Endothelial cell of umbilical vein (primary cell): Measurements from ENCODE around the gene GPX5. TPM values are rescaled to one million over a fixed set of nuclear protein-coding genes. Genes with fewer than 3 reads are reported as not detected.

ENCODE experiments used
- BruUV-seq: library from RNA; stranded (reverse); fragments of 400-500 nt; replicated peaks from 2 replicates; lab custom pipeline; 2021; lab: Mats Ljungman, UMichigan
- CTCF ChIA-PET: fragments of 300-600, 350-600 bp; sonication (Branson Sonifier 250); formaldehyde crosslinking; loops from one replicate; lab custom pipeline; 2021; ENCODE audit warnings: antibody characterized with exemption, inconsistent platforms; lab: Charles Lee
- POLR2A ChIA-PET: fragments of 300-600, 350-600 bp; sonication (Branson Sonifier 250); formaldehyde crosslinking; loops from one replicate; lab custom pipeline; 2021; ENCODE audit warnings: antibody characterized with exemption, inconsistent platforms; lab: Charles Lee
- DNase-seq: peaks from one replicate; pipeline ENCODE4 v3.0.0-alpha.2; 2011; ENCODE audit warnings: low read depth, low spot score
- FAIRE-seq: peaks from 2 replicates; lab custom pipeline; 2011; peaks lifted over from hg19 to GRCh38; lab: Jason Lieb, UNC
- H2AFZ ChIP-seq: 2 replicates; pipeline ENCODE4 v1.6.0; 2012; ENCODE audit warnings: low read depth, low read length, control low read depth, inconsistent platforms
- H3K27ac ChIP-seq: 2 replicates; pipeline ENCODE4 v1.5.1; 2011; ENCODE audit warnings: low read depth, mild to moderate bottlenecking, control low read depth, low read length, moderate library complexity; ENCODE audit not compliant: insufficient read depth
- H3K27me3 ChIP-seq, 2 experiments: 2 replicates each; pipeline versions ENCODE4 v1.6.0 to v1.6.1; 2011; ENCODE audit warnings: low read length in 2 of 2, mixed read lengths in 1 of 2; ENCODE audit not compliant: control insufficient read depth in 2 of 2, insufficient read depth in 2 of 2
- H3K36me3 ChIP-seq, 2 experiments: 2 replicates in 1 of 2; 3 replicates in 1 of 2; pipeline ENCODE4 v1.5.1; 2011; ENCODE audit warnings: low read length in 2 of 2, mild to moderate bottlenecking in 1 of 2, moderate library complexity in 1 of 2; ENCODE audit not compliant: control insufficient read depth in 2 of 2, insufficient read depth in 2 of 2; ENCODE audit errors: extremely low read depth in 1 of 2
- H3K4me1 ChIP-seq: 3 replicates; pipeline ENCODE4 v1.5.1; 2011; ENCODE audit warnings: mild to moderate bottlenecking, low read length; ENCODE audit not compliant: control insufficient read depth, insufficient read depth; ENCODE audit errors: extremely low read depth
- H3K4me2 ChIP-seq: 2 replicates; pipeline ENCODE4 v1.6.1; 2011; ENCODE audit warnings: low read length, control low read depth, mixed read lengths; ENCODE audit not compliant: insufficient read depth
- H3K4me3 ChIP-seq, 3 experiments: fragments of 200-600 bp in 1 of 3; sonication (generic), shearing (Covaris generic) in 1 of 3; replicated peaks in 1 of 3; 2 replicates each; pipeline ENCODE4 v1.5.1; 2011 to 2016; ENCODE audit warnings: control low read depth in 3 of 3, low read length in 3 of 3, mild to moderate bottlenecking in 2 of 3, inconsistent platforms in 1 of 3, low read depth in 1 of 3, moderate library complexity in 1 of 3; ENCODE audit not compliant: insufficient read depth in 1 of 3
- H3K79me2 ChIP-seq: 2 replicates; pipeline ENCODE4 v1.6.0; 2012; ENCODE audit warnings: low read length, inconsistent platforms; ENCODE audit not compliant: control insufficient read depth, insufficient read depth
- H3K9ac ChIP-seq: replicated peaks from 2 replicates; pipeline ENCODE3; 2011; ENCODE audit warnings: low read length, control low read depth; ENCODE audit not compliant: insufficient read depth; ENCODE audit errors: extremely low read depth
- H3K9me1 ChIP-seq: replicated peaks from 3 replicates; pipeline ENCODE4 v1.6.0; 2011; ENCODE audit warnings: mild to moderate bottlenecking, low read length; ENCODE audit not compliant: control insufficient read depth, insufficient read depth; ENCODE audit errors: extremely low read depth
- H3K9me3 ChIP-seq: replicated peaks from 2 replicates; pipeline ENCODE4 v1.5.1; 2012; ENCODE audit warnings: low read length, inconsistent platforms; ENCODE audit not compliant: control insufficient read depth, insufficient read depth
- H4K20me1 ChIP-seq: replicated peaks from 2 replicates; pipeline ENCODE3; 2011; ENCODE audit warnings: mild to moderate bottlenecking, low read length; ENCODE audit not compliant: control insufficient read depth, insufficient read depth; ENCODE audit errors: extremely low read depth
- EZH2 ChIP-seq: IDR thresholded peaks from 2 replicates; pipeline ENCODE4 v1.6.1; 2012; ENCODE audit warnings: borderline replicate concordance, low read depth, mild to moderate bottlenecking, moderate library complexity, low read length, inconsistent platforms; ENCODE audit not compliant: severe bottlenecking
- FOS ChIP-seq: IDR thresholded peaks from 2 replicates; pipeline ENCODE4 v1.6.1; 2011; ENCODE audit warnings: mild to moderate bottlenecking, low read length, moderate library complexity, borderline replicate concordance; ENCODE audit not compliant: insufficient read depth
- GATA2 ChIP-seq: IDR thresholded peaks from 2 replicates; pipeline ENCODE4 v1.7.0; 2011; ENCODE audit warnings: low read depth, mild to moderate bottlenecking, moderate library complexity, mixed read lengths, low read length; ENCODE audit not compliant: insufficient read length, insufficient read depth
- JUN ChIP-seq: IDR thresholded peaks from 2 replicates; pipeline ENCODE4 v1.6.1; 2011; ENCODE audit warnings: borderline replicate concordance, low read depth; ENCODE audit not compliant: insufficient read length, insufficient read depth
- MAX ChIP-seq: IDR thresholded peaks from 2 replicates; pipeline ENCODE4 v1.6.1; 2011; ENCODE audit not compliant: insufficient read depth, insufficient read length
- MYC ChIP-seq: IDR thresholded peaks from one replicate; pipeline ENCODE4 v1.6.1; 2011; ENCODE audit warnings: mild to moderate bottlenecking, low read depth, low read length
- POLR2A ChIP-seq: IDR thresholded peaks from 2 replicates; pipeline ENCODE4 v1.6.1; 2012; ENCODE audit warnings: low read depth, mild to moderate bottlenecking, control low read depth, low read length
- POLR2AphosphoS5 ChIP-seq: IDR thresholded peaks from 2 replicates; pipeline ENCODE4 v1.6.1; 2012; ENCODE audit warnings: low read depth, mild to moderate bottlenecking, control low read depth, low read length, moderate library complexity; ENCODE audit not compliant: insufficient read depth
- dilution Hi-C: fragments of 300-500 bp; cut with MboI; formaldehyde crosslinking; loops from one replicate; pipeline ENCODE4 v1.15.0; 2019; ENCODE audit warnings: low sequenced_read_pairs; ENCODE audit not compliant: extremely low pct_ligation_motif_present
- intact Hi-C: fragments of 100-400 bp; cut with micrococcal nuclease; formaldehyde crosslinking; loops from one replicate; pipeline ENCODE4 v1.10.0; 2022
- polyA plus RNA-seq, 4 experiments: library from polyadenylated mRNA; depleted of rRNA in 3 of 4; stranded (reverse) in 3 of 4; unstranded in 1 of 4; fragments of >200 nt; gene quantifications; 2 replicates each; pipeline versions ENCODE4 v1.2.1 to v1.2.3, GENCODE V29; 2011 to 2012; ENCODE audit warnings: missing spikeins in 1 of 4
- total RNA-seq: library from RNA; stranded (reverse); gene quantifications from 2 replicates; pipeline ENCODE4 v1.2.3, GENCODE V29; 2021
- TF ChIP-seq, protein P1 (sequence below), 2 donors: IDR thresholded peaks; 1 replicate in 1 of 2; 2 replicates in 1 of 2; pipeline ENCODE4 v1.5.1; 2011; ENCODE audit warnings: low read length in 2 of 2, mild to moderate bottlenecking in 2 of 2, moderate library complexity in 2 of 2, control low read depth in 1 of 2, inconsistent platforms in 1 of 2, low read depth in 1 of 2; ENCODE audit not compliant: insufficient read depth in 1 of 2; ENCODE audit errors: extremely low read depth in 1 of 2

The GPX5 gene
- total and polyA plus RNA-seq, 2 donors (not counting 3 experiments of a cell fraction or from before 2014, with no cell fraction given) = not detected

- POLR2A ChIA-PET = no interaction called here
- H3K4me1 ChIP-seq = no peaks in the 10 kb centered on the region
Observed at GRCh38 chr6:28551891-28552666, 26.4 kb downstream of the GPX5 start.

More at GRCh38 chr6:28551891-28552666, 26.4 kb downstream of the GPX5 start:
- H3K4me2 ChIP-seq = no peak overlapping the region
- no peak overlapping the region for H3K9ac ChIP-seq
- no peak overlapping the region for H2AFZ ChIP-seq
- no peaks in the 10 kb centered on the region for H3K9me1 ChIP-seq
- FAIRE-seq (no peak), DNase-seq (no peak)
- H3K27ac ChIP-seq = no peak overlapping the region
- no peaks in the 10 kb centered on the region for H4K20me1 ChIP-seq
- CTCF ChIA-PET = interaction anchor here (1.0 to 1.3 kb wide), 2 partner anchors 12 to 177 kb away, joined by 3 read pairs; no protein-coding TSS in a partner anchor
- dilution Hi-C loops = no loop called here
- intact Hi-C loops = no loop called here
- H3K79me2 ChIP-seq = no peaks in the 10 kb centered on the region
- no TSS peak for BruUV-seq
- TF ChIP-seq POLR2A (no peak), MYC (no peak), FOS (no peak), MAX (no peak), EZH2 (no peak), GATA2 (no peak), JUN (no peak), POLR2AphosphoS5 (no peak)
- TF ChIP-seq, protein P1, sequence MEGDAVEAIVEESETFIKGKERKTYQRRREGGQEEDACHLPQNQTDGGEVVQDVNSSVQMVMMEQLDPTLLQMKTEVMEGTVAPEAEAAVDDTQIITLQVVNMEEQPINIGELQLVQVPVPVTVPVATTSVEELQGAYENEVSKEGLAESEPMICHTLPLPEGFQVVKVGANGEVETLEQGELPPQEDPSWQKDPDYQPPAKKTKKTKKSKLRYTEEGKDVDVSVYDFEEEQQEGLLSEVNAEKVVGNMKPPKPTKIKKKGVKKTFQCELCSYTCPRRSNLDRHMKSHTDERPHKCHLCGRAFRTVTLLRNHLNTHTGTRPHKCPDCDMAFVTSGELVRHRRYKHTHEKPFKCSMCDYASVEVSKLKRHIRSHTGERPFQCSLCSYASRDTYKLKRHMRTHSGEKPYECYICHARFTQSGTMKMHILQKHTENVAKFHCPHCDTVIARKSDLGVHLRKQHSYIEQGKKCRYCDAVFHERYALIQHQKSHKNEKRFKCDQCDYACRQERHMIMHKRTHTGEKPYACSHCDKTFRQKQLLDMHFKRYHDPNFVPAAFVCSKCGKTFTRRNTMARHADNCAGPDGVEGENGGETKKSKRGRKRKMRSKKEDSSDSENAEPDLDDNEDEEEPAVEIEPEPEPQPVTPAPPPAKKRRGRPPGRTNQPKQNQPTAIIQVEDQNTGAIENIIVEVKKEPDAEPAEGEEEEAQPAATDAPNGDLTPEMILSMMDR (IDR thresholded peaks at IDR 0.05; ENCODE audit: extremely low read depth in 1 of 2, insufficient read depth in 1 of 2, low read depth in 1 of 2, low read length in 2 of 2) = no peak
- H3K9me3 ChIP-seq = no peaks in the 10 kb centered on the region
- H3K27me3 ChIP-seq = peaks cover 5 to 17% of the 10 kb centered on the region in 2 experiments
- H3K36me3 ChIP-seq = no peaks in the 10 kb centered on the region
- no peak overlapping the region for H3K4me3 ChIP-seq
